Astrocyte (in vitro differentiated cells and primary cell): ENCODE results near the gene RPAP2. TPM values are rescaled to one million over a fixed set of nuclear protein-coding genes. Genes with fewer than 3 reads are reported as not detected.

Source experiments
- DNase-seq: peaks from one replicate; pipeline ENCODE4 v3.0.0-alpha.2; 2010; ENCODE audit warnings: low read depth
- FAIRE-seq: peaks from 2 replicates; lab custom pipeline; 2011; peaks lifted over from hg19 to GRCh38; lab: Jason Lieb, UNC
- H2AFZ ChIP-seq: 2 replicates; pipeline ENCODE4 v1.6.0; 2012; ENCODE audit warnings: low read depth, low read length, inconsistent platforms
- H3K27ac ChIP-seq: 2 replicates; pipeline ENCODE4 v1.5.1; 2011; ENCODE audit warnings: low read depth, low read length, inconsistent platforms
- H3K27me3 ChIP-seq: 2 replicates; pipeline ENCODE4 v1.6.0; 2011; ENCODE audit warnings: low read length, inconsistent platforms; ENCODE audit not compliant: insufficient read depth
- H3K36me3 ChIP-seq: 2 replicates; pipeline ENCODE4 v1.5.1; 2011; ENCODE audit warnings: low read length, inconsistent platforms; ENCODE audit not compliant: insufficient read depth
- H3K4me1 ChIP-seq: 2 replicates; pipeline ENCODE4 v1.5.1; 2011; ENCODE audit warnings: low read length, inconsistent platforms; ENCODE audit not compliant: insufficient read depth
- H3K4me2 ChIP-seq: 2 replicates; pipeline ENCODE4 v1.6.0; 2012; ENCODE audit warnings: low read length, inconsistent platforms
- H3K4me3 ChIP-seq: 2 replicates; pipeline ENCODE4 v1.5.1; 2011; ENCODE audit warnings: low read depth, mild to moderate bottlenecking, low read length, inconsistent platforms; ENCODE audit not compliant: insufficient read depth
- H3K79me2 ChIP-seq: 2 replicates; pipeline ENCODE4 v1.6.0; 2012; ENCODE audit warnings: mild to moderate bottlenecking, low read length, inconsistent platforms; ENCODE audit not compliant: insufficient read depth
- H3K9ac ChIP-seq: 2 replicates; pipeline ENCODE4 v1.6.0; 2012; ENCODE audit warnings: mild to moderate bottlenecking, low read length, inconsistent platforms
- H3K9me3 ChIP-seq: 2 replicates; pipeline ENCODE4 v1.5.1; 2012; ENCODE audit warnings: low read depth, mild to moderate bottlenecking, low read length, inconsistent platforms; ENCODE audit not compliant: insufficient read depth
- H4K20me1 ChIP-seq: 2 replicates; pipeline ENCODE4 v1.6.0; 2012; ENCODE audit warnings: low read length, inconsistent platforms; ENCODE audit not compliant: insufficient read depth
- H3K27ac Mint-ChIP-seq: one replicate; pipeline ENCODE4 v1.8.0; 2021; ENCODE audit warnings: mild to moderate bottlenecking, mixed read lengths; ENCODE audit not compliant: unreplicated experiment
- H3K27me3 Mint-ChIP-seq: one replicate; pipeline ENCODE4 v1.8.0; 2021; ENCODE audit warnings: low read depth, mixed read lengths; ENCODE audit not compliant: unreplicated experiment
- H3K36me3 Mint-ChIP-seq: one replicate; pipeline ENCODE4 v1.8.0; 2021; ENCODE audit warnings: low read depth, mixed read lengths; ENCODE audit not compliant: unreplicated experiment
- H3K4me1 Mint-ChIP-seq: one replicate; pipeline ENCODE4 v1.8.0; 2021; ENCODE audit warnings: low read depth, mixed read lengths; ENCODE audit not compliant: unreplicated experiment
- H3K4me3 Mint-ChIP-seq: one replicate; pipeline ENCODE4 v1.8.0; 2021; ENCODE audit warnings: mild to moderate bottlenecking, moderate library complexity, mixed read lengths; ENCODE audit not compliant: unreplicated experiment
- H3K9me3 Mint-ChIP-seq: one replicate; pipeline ENCODE4 v1.8.0; 2021; ENCODE audit warnings: mild to moderate bottlenecking, mixed read lengths; ENCODE audit not compliant: unreplicated experiment
- EZH2 ChIP-seq: IDR thresholded peaks from 2 replicates; pipeline ENCODE4 v1.6.1; 2012; ENCODE audit warnings: mild to moderate bottlenecking, low read length, inconsistent platforms; ENCODE audit not compliant: insufficient read depth
- total RNA-seq: library from RNA; stranded (reverse); gene quantifications from 2 replicates; pipeline ENCODE4 v1.2.1, GENCODE V29; 2021
- TF ChIP-seq, protein P1 (sequence below): IDR thresholded peaks from 2 replicates; pipeline ENCODE4 v1.5.1; 2011; ENCODE audit warnings: low read depth, mild to moderate bottlenecking, inconsistent platforms, low read length, moderate library complexity; ENCODE audit not compliant: insufficient read depth

The RPAP2 gene
- total RNA-seq, 1 donor from 2014 or later, result 23.0 TPM

DNA sequence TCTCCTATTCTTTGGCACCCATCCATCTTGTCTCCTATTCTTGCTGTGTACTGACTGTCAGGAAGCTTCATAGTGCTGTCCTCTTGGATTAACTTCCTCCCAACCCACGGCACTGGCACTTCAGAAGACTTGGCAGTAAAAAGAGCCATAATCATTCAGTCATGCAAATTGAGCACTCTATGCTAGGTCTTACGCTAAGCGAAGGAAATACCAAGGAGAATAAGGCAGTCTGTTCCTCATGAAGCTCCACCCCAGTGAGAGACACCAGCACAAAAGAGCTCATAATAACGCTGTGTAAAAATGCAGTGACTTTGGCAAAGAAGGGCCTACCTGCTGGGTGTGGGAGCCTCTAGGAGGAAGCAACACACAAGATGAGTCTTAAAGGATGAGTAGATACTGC lies 120.8 kb downstream of the RPAP2 start:
- Histone ChIP-seq H3K9me3 (no peaks in the 10 kb centered on the region), H2AFZ (no peak overlapping the region), H3K4me3 (no peak overlapping the region), H3K79me2 (no peaks in the 10 kb centered on the region), H4K20me1 (no peaks in the 10 kb centered on the region), H3K9ac (no peak overlapping the region), H3K4me1 (no peaks in the 10 kb centered on the region), H3K4me2 (no peak overlapping the region), H3K27me3 (no peaks in the 10 kb centered on the region), H3K36me3 (no peaks in the 10 kb centered on the region), H3K27ac (no peak overlapping the region)
- Mint-ChIP-seq H3K27ac (no peak overlapping the region), H3K36me3 (no peaks in the 10 kb centered on the region), H3K27me3 (peaks cover 5% of the 10 kb centered on the region), H3K9me3 (peaks cover 1% of the 10 kb centered on the region), H3K4me1 (no peaks in the 10 kb centered on the region), H3K4me3 (no peak overlapping the region)
- DNase-seq (no peak), FAIRE-seq (no peak)
- TF ChIP-seq, protein P1, sequence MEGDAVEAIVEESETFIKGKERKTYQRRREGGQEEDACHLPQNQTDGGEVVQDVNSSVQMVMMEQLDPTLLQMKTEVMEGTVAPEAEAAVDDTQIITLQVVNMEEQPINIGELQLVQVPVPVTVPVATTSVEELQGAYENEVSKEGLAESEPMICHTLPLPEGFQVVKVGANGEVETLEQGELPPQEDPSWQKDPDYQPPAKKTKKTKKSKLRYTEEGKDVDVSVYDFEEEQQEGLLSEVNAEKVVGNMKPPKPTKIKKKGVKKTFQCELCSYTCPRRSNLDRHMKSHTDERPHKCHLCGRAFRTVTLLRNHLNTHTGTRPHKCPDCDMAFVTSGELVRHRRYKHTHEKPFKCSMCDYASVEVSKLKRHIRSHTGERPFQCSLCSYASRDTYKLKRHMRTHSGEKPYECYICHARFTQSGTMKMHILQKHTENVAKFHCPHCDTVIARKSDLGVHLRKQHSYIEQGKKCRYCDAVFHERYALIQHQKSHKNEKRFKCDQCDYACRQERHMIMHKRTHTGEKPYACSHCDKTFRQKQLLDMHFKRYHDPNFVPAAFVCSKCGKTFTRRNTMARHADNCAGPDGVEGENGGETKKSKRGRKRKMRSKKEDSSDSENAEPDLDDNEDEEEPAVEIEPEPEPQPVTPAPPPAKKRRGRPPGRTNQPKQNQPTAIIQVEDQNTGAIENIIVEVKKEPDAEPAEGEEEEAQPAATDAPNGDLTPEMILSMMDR, result no peak

DNA sequence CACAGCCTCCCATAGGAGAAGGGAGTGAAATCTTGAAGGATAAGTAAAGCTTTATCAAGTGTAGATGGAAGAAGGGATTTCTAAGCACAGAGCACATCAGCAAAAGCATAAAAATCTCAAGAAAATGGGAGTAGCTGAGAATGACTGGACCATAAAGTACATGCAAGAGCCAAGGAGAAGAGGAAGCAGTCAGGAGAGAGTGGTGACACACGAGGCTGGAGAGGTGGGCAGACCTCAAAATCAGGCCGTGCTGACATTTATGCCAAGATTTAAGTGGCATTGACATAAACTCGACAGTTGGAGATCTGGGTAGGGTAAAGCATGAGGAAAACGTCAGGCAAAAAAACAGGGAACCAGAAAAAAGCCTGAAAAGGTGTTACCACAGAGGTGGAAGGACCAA lies 125.5 kb downstream of the RPAP2 start:
- H3K36me3 Mint-ChIP-seq, result no peaks in the 10 kb centered on the region
- no peaks in the 10 kb centered on the region for H4K20me1 ChIP-seq
- H3K27ac ChIP-seq, result no peak overlapping the region
- no peaks in the 10 kb centered on the region for H3K27me3 ChIP-seq
- H3K4me1 ChIP-seq, result no peaks in the 10 kb centered on the region
- no peak overlapping the region for H3K27ac Mint-ChIP-seq
- H3K4me3 Mint-ChIP-seq, result no peak overlapping the region
- peaks cover 8% of the 10 kb centered on the region for H3K27me3 Mint-ChIP-seq
- no peak overlapping the region for H3K9ac ChIP-seq
- H3K4me3 ChIP-seq, result no peak overlapping the region
- H3K9me3 Mint-ChIP-seq, result no peaks in the 10 kb centered on the region
- no peak for TF ChIP-seq EZH2
- TF ChIP-seq, protein P1, result no peak
- FAIRE-seq (no peak), DNase-seq (no peak)
- no peak overlapping the region for H2AFZ ChIP-seq
- no peaks in the 10 kb centered on the region for H3K79me2 ChIP-seq
- no peaks in the 10 kb centered on the region for H3K36me3 ChIP-seq
- no peak overlapping the region for H3K4me2 ChIP-seq
- H3K9me3 ChIP-seq, result no peaks in the 10 kb centered on the region
- no peaks in the 10 kb centered on the region for H3K4me1 Mint-ChIP-seq

DNA sequence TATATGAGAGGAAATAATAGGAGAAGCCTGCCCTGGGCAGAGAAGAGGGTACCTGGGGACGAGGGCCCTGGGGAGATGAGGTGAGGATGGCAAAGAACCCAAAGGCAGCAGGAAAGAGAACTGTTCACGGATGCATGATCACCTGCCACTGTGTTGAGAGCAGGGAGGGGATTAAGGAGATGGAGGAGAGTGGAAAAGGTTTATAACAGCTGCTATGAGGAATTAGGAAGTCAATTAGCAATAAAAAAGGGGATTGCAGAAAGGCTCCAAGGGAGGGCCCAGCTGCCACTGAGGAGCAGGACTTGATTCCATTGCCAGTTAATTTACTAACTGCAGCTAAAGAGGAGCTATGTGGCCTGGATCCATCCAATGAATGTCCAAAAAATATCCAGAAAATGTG lies 126.8 kb downstream of the RPAP2 start:
- H3K9me3 ChIP-seq, result no peaks in the 10 kb centered on the region
- H2AFZ ChIP-seq, result no peak overlapping the region
- Mint-ChIP-seq H3K4me1 (no peaks in the 10 kb centered on the region), H3K27me3 (peaks cover 8% of the 10 kb centered on the region), H3K36me3 (no peaks in the 10 kb centered on the region), H3K9me3 (no peaks in the 10 kb centered on the region), H3K27ac (no peak overlapping the region), H3K4me3 (no peak overlapping the region)
- H3K36me3 ChIP-seq, result no peaks in the 10 kb centered on the region
- TF ChIP-seq EZH2, result no peak
- TF ChIP-seq, protein P1, result no peak
- no peaks in the 10 kb centered on the region for H3K27me3 ChIP-seq
- H3K4me3 ChIP-seq, result no peak overlapping the region
- H3K79me2 ChIP-seq, result no peaks in the 10 kb centered on the region
- DNase-seq, result no peak
- FAIRE-seq, result no peak
- no peaks in the 10 kb centered on the region for H3K4me1 ChIP-seq
- no peak overlapping the region for H3K9ac ChIP-seq
- no peak overlapping the region for H3K27ac ChIP-seq
- H4K20me1 ChIP-seq, result no peaks in the 10 kb centered on the region
- no peak overlapping the region for H3K4me2 ChIP-seq
